ENCODE data around the gene EFCAB5. TPM values are rescaled to one million over a fixed set of nuclear protein-coding genes. Genes with fewer than 3 reads are reported as not detected.

Gene EFCAB5
- total RNA-seq, 1 donor from 2014 or later, result 0.37 TPM

- Mint-ChIP-seq H3K4me1 (ENCODE audit: low read depth) (peaks cover 31% of the 10 kb centered on the region), H3K27me3 (ENCODE audit: low read depth) (no peaks in the 10 kb centered on the region), H3K27ac (ENCODE audit: unreplicated experiment) (peak overlapping the region; percentile 67), H3K36me3 (ENCODE audit: low read depth) (no peaks in the 10 kb centered on the region), H3K4me3 (ENCODE audit: unreplicated experiment) (no peak overlapping the region), H3K9me3 (ENCODE audit: low read depth) (no peaks in the 10 kb centered on the region)
- TF ChIP-seq, protein P1, sequence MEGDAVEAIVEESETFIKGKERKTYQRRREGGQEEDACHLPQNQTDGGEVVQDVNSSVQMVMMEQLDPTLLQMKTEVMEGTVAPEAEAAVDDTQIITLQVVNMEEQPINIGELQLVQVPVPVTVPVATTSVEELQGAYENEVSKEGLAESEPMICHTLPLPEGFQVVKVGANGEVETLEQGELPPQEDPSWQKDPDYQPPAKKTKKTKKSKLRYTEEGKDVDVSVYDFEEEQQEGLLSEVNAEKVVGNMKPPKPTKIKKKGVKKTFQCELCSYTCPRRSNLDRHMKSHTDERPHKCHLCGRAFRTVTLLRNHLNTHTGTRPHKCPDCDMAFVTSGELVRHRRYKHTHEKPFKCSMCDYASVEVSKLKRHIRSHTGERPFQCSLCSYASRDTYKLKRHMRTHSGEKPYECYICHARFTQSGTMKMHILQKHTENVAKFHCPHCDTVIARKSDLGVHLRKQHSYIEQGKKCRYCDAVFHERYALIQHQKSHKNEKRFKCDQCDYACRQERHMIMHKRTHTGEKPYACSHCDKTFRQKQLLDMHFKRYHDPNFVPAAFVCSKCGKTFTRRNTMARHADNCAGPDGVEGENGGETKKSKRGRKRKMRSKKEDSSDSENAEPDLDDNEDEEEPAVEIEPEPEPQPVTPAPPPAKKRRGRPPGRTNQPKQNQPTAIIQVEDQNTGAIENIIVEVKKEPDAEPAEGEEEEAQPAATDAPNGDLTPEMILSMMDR (IDR thresholded peaks at IDR 0.05), result no peak
- DNase-seq (ENCODE audit: low spot score), result no peak
Observed at GRCh38 chr17:30091771-30092170, 150.3 kb downstream of the EFCAB5 start.

- H3K4me3 Mint-ChIP-seq (ENCODE audit: unreplicated experiment), result no peak overlapping the region
- no peak overlapping the region for H3K27ac Mint-ChIP-seq (ENCODE audit: unreplicated experiment)
- DNase-seq (ENCODE audit: low spot score), result no peak
- H3K36me3 Mint-ChIP-seq (ENCODE audit: low read depth), result no peaks in the 10 kb centered on the region
- no peaks in the 10 kb centered on the region for H3K27me3 Mint-ChIP-seq (ENCODE audit: low read depth)
- H3K4me1 Mint-ChIP-seq (ENCODE audit: low read depth), result peaks cover 31% of the 10 kb centered on the region
- TF ChIP-seq, protein P1 (IDR thresholded peaks at IDR 0.05), result no peak
- H3K9me3 Mint-ChIP-seq (ENCODE audit: low read depth), result no peaks in the 10 kb centered on the region
Observed at GRCh38 chr17:30092886-30093285, 151.5 kb downstream of the EFCAB5 start.

GRCh38 chr17:30093463-30094147, 152.2 kb downstream of the EFCAB5 start:
- H3K27me3 Mint-ChIP-seq (ENCODE audit: low read depth), result peaks cover under 1% of the 10 kb centered on the region
- peaks cover 31% of the 10 kb centered on the region for H3K4me1 Mint-ChIP-seq (ENCODE audit: low read depth)
- H3K9me3 Mint-ChIP-seq (ENCODE audit: low read depth), result no peaks in the 10 kb centered on the region
- H3K36me3 Mint-ChIP-seq (ENCODE audit: low read depth), result no peaks in the 10 kb centered on the region
- DNase-seq (ENCODE audit: low spot score), result no peak
- H3K4me3 Mint-ChIP-seq (ENCODE audit: unreplicated experiment), result no peak overlapping the region
- no peak overlapping the region for H3K27ac Mint-ChIP-seq (ENCODE audit: unreplicated experiment)
- TF ChIP-seq, protein P1 (IDR thresholded peaks at IDR 0.05), result peak; percentile 92

- peaks cover 31% of the 10 kb centered on the region for H3K4me1 Mint-ChIP-seq (ENCODE audit: low read depth)
- peaks cover 2% of the 10 kb centered on the region for H3K27me3 Mint-ChIP-seq (ENCODE audit: low read depth)
- H3K4me3 Mint-ChIP-seq (ENCODE audit: unreplicated experiment), result no peak overlapping the region
- TF ChIP-seq, protein P1 (IDR thresholded peaks at IDR 0.05), result peak; percentile 79
- no peak for DNase-seq (ENCODE audit: low spot score)
- H3K36me3 Mint-ChIP-seq (ENCODE audit: low read depth), result no peaks in the 10 kb centered on the region
- H3K27ac Mint-ChIP-seq (ENCODE audit: unreplicated experiment), result peak overlapping the region; percentile 82
- no peaks in the 10 kb centered on the region for H3K9me3 Mint-ChIP-seq (ENCODE audit: low read depth)
Observed at GRCh38 chr17:30095507-30096244, 154.2 kb downstream of the EFCAB5 start.

DNA sequence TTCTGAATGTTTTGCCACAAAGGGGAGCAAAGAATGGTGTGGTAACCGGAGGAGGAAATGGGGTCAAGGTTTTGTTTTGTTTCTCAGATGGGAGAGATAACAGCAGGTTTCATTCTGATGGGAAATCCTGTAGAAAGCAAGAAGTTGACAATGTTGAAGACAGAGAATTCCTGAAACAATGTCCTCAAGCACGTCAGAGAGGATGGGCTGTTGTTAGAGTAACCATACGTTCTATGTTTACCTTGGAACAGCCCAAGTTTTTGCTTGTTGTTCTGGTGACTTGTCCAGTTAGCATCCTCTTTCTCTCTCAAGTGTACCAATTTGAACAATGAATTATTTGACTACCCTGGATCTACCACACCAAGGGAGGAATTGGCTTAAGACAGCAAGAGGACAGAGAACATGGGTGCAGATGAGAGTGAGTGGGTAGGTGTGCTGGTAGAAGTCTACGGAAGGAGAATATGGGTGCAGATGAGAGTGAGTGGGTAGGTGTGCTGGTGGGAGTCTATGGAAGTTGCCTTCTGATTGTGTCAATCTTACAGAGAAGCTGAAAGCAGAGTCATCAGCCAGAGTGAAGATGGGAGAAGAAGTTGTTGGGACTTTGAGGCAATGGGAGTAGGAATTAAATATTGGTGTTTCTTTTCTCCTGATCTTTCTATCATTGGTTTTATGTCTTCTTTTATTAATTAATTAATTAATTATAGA, 160.4 kb downstream of the EFCAB5 start:
- no peak for DNase-seq (ENCODE audit: low spot score)
- Mint-ChIP-seq H3K27ac (ENCODE audit: unreplicated experiment) (no peak overlapping the region), H3K4me3 (ENCODE audit: unreplicated experiment) (no peak overlapping the region), H3K4me1 (ENCODE audit: low read depth) (peaks cover 5% of the 10 kb centered on the region), H3K36me3 (ENCODE audit: low read depth) (no peaks in the 10 kb centered on the region), H3K27me3 (ENCODE audit: low read depth) (peaks cover 2% of the 10 kb centered on the region), H3K9me3 (ENCODE audit: low read depth) (no peaks in the 10 kb centered on the region)
- TF ChIP-seq, protein P1 (IDR thresholded peaks at IDR 0.05), result no peak

Measured in chondrocyte (in vitro differentiated cells).